HG03575 (cell line): ENCODE data around the gene RASSF8.

Source experiments
- ATAC-seq: cut with Tn5 transposase; IDR thresholded peaks from one replicate; pipeline ENCODE4 v1.9.1; 2021; ENCODE audit not compliant: unreplicated experiment, insufficient number of reproducible peaks, low FRiP score; ENCODE audit errors: extremely low read depth

The RASSF8 gene

DNA sequence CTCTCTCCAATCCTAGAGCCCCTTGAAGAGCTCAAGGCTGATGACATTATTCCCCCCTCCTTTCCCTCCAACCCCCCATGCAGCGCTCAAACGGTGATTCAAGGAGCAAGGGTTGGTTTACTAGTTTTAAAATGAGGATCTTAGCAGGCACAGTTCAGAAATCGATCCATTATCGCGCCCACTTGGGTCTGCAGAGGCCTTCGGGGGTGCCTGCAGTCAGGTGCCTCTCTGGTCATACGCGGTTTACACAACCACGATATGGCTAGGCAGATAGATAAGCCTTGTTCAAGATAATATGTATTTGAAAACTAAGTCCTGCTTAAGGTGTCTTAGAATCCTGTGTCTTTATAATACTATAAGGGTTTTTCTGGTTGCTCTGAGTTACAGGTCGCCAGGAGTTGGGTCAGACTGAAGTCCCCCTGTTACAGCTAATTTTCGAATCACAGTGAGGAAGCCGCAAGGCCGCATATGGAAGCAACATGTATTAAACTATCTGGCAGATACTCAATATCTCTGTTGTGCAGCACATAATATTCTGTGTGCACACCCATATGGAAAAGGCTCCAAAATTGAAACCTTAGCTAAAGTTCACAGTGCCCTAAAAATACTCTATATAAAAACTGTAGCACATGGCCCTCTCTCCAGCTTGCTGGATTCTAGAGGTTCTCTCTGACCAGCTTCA, 156.4 kb downstream of the RASSF8 start:
- ATAC-seq = no peak

DNA sequence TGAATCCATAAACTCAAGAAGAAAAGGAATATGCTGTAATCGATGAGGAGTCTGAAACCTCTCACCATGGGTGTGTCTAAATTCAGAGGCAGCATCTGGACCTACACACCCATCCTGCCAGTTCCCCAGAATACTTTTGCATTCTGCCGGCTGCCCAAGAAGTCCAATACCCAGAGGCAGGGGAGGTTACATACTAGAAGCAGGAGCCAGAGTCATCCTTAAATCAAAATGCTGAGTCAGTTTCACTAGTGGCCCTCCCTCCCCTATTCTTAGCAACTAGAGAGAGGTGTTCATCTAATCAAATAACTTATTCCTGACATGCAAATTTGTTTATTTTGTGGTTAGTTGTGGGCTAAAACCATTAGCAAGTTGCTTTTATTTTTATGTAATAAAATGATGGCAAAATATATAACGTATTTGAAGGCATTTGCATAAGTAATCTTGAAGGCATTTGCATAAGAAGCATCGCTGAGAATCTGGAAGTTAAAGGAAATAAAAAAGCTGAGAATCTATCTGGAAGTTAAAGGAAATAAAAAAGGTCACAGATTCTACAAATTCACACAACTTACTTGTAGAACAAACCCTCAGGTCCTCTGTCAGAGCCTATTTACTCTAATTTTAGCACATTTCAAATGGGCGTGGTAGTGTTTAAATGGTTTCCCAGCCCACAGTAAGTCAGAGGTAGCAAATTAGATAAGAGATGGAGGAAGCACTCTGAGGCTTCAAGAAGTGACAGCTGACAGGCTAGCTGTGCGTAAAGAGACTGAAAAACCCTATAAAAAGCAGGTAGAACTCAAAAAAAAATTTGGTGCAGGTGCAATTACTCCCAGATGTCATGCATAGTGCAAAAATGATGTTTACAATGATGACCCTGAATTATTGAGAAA, 158.6 kb downstream of the RASSF8 start:
- ATAC-seq = no peak

DNA sequence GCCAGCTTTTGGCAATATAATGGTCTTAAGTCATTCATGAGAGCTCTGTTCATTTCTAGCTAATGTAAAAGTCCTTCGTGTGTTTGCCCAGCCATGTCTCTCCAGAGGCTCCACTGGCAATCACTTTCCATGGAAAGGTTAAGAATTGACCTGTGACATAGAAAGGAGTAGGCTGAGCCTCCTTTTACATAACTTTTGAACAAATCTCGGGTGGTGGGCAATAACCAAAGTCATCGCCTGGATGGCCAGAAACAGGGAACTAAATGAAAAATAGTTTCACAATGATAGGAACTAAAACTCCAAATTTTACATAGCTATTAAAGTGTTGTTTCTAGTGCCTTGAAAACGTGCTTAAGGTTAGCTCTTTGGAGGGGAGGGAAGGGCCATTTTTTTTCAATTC, 159.8 kb downstream of the RASSF8 start:
- ATAC-seq = no peak

DNA sequence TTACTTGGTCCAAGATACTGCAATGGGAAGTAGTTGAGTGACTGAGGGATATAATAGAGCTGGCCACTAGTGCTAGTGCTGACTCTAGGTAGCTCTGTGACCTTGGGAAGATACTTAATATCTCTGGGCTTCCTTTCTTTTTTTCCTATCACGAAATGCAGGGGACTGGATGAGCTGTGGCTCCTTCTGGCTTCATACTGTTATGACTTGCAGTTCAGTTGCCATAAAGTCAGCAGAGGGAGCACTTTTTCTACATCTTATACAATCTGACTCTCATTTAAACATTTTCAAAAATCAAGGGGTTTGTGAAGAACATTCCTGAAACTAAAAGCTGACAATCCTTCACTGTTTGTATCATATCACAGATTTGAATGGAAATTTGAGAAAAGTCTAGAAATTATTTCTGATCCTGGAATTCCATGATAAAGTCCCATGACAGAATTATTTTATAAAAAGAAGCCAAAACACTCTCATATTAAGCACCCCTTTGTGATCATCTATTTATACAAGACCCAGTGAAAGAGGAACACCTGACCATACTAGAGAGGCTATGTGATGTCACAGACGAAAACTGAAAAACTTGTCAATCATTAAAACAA, 161.0 kb downstream of the RASSF8 start:
- ATAC-seq = no peak

DNA sequence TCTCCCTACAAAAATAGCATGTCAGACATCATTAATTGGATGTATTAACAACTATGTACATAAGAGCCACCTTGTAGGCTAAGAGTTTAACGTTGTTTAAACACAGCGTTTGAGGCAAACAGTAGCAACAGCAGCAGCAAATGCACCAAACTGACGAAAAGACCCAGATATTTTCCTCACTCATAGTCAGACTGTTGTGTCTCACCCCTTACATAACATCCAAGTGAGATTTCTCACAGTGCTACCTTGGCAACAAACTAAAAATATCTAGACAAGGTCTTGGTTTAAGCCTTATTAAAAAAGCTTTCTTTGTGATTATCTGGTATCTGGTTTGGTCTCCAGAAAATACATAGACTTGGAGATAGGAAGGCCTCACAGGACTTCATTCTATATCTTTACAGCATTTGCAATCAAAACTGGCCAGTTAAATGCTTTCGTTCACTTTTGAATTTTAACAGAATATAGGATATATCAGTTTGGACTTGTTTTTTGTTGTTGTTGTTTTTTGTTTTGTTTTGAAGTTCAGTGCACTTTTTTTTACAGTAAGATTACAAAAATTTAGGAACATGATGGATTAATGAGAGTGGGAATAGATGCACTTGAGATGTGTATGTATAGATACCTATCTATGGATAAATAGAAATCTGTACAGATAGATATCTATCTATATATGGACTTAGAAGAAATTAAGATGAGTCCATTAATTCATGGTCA, 162.2 kb downstream of the RASSF8 start:
- ATAC-seq = no peak

DNA sequence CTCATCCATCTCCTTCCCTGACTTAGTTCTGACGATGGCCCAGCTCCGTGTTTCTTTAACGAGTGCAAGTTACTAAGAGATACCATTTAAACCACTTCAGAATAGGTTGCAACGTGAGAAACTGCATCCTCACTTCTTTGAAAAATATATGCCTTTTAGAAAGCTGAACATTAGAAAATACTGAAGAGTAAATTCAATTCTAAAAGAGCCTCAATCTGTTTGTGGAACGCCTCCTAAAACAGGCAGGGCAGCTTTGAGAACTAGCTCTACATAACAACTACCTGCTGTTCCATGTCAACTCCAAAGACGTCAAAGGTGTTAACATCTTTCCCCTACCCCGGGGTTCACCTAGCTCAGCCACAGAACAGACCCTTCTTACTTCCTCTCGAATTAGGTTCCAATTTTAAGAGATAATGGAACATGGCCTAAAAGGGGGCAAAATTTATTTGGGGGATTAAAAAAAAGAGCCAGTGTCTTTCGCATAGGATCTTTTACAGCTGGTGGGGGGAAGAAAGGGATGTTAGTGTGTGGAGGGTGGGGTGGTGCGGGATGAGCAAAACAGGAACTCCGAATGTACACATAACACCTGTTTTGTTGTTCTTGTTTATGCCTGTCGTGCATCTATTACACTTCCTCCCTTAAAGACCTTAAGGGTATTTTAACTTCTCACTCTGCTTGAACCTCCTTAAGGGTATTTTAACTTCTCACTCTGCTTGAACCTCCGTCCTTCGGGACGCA, 163.0 kb downstream of the RASSF8 start:
- ATAC-seq = no peak

DNA sequence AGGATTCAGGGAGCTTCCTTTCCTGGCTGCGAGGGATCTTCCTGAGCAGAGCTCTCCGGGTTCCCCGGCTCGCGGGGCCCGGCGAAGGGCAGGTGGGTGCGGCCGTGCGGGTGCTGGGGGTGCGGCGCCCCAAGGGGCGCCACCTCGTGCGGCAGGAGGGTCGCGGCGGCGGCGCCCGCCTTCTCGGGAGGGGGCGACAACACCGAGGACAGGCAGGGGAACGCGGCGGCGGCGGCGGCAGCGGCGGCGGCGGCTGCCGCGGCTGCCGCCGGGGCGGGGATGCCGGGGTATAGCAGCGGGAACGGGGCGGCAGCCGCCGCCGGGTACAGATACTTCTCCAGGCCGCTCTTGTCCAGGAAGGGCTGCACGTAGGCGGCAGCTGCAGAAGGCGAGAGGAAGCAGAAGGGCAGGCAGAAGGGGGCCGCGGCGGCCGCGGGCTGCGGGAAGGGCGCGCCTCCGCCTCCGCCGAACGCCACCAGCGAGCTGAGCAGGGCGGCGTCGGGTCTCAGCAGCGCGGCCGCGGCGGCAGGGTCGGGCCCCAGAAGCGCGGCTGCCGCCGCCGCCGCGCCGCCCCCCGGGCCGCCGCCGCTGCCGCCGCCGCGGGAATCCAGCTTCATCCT, 163.7 kb downstream of the RASSF8 start:
- no peak for ATAC-seq

DNA sequence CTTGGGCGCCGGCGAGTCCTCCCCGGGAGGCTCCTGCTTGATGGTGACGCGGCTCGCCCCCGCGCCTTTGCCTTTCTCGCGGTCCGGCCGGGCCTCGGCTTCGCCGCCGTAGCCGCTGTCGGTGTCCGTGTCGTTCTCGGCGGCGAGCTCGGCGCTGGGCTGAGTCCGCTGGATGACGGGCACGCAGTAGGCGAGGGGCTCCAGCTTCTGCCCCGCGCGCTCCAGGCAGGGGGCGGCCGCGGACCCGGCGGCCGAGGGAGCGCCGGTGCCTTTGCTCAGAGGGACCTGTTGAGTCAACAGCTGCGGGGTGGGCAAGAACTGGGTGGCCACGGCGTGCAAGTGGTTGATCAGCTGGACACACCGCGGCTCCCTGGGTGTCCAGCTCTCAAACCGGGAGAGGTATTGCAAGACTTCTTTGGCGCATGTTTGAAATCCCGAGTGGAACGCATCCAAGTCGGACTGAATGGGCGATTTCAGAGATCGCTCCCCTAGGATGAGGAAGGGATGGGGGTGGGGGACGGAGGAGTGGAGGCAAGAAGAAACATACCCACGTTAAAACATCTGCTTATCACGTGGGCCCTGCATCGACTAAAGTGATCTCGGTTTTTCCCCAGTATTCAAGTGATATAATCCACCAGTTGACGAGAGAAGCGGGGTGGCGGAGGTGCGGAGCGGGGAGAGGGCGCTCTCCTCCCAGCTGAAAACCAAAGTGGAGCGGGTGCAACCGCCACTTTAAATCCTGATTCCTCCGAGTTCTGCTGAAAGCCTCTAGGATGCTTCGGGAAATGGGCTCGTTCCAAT, 164.4 kb downstream of the RASSF8 start:
- ATAC-seq = no peak

DNA sequence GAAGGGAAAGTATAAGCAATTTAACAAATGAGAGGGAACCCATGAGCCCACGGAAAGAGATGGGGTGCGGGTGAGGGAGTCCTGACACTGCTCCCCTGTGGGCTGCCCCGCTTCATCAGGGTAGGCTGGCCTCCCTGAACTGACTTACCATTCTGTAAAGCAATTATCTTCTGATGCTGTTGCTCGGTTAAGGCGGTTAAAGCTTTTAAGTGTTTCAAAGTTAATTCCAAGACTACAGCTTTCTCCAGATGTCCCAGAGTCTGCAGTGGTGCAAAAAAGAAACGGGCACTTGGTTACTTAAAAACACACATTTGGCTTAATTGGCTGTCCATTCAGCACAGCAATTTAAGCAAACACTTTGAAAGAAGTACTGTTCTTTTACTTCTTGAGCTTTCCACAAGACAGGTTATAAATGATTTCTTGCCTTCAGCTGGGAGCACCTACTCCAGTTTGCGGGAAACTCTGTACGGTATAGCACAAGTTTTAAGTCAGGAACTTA, 165.0 kb downstream of the RASSF8 start:
- no peak for ATAC-seq

DNA sequence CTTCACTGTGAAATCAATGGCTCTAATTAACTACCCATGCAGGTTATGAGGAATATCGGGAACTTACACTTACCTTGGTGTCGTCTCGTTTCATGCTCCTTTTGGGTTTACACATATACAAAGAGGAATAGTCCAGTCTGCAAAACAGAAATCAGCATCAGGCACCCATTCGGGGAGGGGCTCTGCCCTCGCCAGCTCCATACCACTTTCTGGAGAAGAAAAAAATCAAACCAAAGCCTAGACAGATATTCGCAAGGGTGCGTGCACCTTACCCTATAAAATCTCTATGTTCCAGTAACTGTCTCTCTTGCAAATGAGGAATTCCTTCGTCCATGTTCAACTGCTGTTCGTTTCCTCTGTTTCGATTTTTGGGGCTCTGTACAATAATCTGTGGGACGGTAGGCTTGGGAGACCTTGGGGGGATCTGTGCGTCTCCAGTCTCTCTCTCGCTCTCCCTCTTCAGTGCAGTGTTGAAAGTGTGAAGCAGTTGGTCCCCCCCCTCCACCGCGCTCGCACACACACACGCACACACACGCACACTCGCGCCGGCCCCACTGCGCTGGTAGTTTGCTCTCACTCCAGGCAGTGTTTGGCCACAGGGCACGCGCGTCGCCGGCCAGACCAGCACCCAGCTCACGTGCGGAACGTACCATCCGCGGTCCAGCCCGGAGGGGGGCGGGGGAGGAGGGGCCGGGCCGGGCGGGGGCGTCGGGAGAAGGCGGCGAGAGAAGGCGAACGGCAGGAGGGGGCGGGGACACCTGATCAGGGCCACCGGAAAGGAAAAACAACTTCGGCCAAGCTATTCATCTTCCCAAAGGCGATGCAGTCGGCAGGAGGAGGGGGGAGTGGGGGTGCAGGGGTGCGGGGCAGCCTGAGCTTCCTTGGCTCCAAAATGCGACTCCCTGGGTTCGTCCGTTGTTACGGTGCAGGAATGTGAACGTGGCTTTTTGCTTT, 166.2 kb downstream of the RASSF8 start, which contains the start of gene BHLHE41:
BHLHE41 (minus strand) TSS at position 592 of the 954 bp plus-strand sequence; CDS start at position 334, 258 bp downstream.
- no peak for ATAC-seq

DNA sequence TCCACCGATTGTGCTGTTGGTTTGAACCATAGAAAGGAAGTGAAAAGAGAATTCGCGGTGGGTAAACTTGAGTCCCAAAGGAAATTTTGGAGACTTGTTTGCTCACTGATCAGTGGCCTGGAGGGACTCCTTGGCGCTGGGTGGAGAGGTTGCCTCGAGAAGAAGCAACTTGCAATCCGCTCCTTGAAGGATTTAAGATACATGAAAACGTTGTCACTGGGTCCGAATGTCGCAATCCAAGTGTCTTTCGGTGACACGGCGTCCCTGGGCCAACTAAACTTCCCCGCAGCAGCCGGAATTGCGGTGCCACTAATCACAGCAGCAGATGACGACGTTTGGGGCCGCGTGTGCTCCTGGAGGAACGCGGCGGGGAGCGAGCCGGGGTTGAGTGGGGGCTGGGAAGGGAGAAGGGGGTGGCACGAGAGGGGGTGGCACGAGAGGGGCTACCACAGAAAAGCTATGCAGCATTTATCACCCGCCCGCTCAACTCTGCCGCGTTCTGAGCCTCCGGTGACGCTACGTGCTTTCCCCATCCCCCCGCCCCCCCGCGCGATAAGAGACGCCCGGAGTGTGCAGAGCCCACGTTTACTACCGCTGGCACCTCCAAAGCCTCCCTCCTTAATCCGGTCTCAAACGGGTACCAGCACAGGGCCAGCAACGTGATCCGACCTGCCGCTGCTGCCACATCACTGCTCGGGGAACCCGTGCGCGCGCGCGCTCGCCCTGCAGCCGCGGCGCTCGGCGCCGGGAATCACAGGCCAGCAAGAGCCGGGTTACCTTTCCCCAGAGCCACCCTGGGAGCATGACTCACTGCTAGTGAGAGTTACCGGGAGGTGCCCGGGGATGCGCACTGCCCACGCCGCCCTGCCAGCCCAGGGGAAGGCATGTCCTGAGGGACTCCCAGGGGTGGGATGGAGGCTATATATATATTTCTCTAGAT, 167.2 kb downstream of the RASSF8 start:
- ATAC-seq = no peak

DNA sequence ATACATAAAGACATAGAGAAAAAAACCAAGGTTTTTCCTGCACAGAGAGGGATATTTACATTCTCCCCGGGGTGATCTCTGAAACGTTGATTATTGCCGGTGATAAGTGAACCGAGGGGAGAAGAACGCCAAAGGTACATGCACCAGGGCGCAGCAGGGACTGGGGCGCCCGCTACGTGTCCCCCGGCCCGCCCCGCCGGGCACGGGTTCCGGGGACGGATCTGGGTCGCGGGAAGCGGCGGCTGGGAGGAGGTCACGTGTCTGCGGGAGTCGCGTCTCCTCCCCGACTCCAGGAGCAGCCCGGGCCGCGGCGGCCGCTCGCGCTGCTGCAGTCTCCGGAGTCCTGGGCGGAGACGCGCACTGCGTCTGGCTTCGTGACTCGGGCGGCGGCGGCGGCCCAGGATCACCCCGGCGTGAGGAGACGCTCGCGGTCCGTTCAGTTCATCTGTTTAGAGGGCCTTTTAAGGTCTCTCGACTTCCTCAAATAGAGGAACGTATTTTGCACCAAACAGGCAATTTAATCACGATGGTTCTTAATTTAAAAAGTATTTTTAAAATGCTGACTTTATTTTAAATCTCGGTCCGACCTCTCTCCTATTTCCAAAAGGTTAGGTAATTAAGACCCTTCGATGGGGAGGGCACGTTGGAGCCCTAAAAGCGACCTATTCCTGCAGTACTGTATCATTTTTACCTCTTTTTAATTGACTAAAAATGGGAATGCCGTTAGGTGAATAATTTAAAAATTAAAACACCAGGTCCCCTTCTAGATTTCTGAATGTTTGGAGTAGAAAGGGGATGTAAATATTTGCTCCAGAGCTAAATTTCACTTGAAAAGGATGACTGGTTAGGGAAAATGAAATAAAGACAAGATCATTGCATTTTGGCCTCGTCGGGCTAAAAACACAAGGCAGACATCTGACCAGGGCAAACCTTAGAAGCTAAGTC, 168.1 kb downstream of the RASSF8 start:
- no peak for ATAC-seq

DNA sequence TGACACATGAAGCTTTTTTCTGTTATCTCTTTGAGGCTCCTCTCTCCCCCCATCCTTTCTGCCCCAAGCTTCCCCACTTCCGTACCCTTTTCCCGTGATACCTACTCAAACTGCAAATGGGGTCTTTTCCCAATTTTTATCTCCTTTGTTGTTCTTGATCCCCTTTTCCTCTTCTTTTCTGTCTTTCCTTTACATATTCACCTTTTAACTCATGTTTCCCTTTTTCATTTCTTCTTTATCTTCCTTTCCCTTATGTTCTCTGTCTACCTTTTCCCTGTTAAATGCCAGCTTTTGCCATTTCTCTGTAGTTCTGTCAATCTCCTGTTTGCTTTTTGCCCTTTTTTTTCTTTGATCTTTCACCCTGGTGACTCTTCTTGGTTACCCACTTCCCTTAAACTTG, 168.9 kb downstream of the RASSF8 start:
- ATAC-seq = no peak

DNA sequence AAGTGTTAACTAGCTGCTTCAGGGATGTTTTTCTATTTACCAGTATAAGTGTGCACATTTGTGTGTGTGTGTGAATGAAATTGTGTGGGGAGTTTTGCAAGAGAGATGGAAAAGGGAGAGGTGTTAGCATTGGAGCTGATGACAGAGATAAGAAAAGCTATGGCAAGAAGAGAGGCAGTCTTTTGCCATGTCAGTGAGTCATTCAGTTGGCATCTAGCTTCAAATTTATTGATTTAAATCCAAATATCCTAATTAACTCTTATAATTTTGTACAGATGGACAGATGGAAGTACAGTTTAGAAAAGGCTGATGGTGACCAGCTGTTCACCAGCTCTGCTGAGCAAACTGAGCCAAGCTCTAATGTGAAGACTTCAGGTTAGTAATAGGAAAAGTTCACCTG, 169.7 kb downstream of the RASSF8 start:
- no peak for ATAC-seq
